ENCODE results near the gene ALG9. TPM values are rescaled to one million over a fixed set of nuclear protein-coding genes. Genes with fewer than 3 reads are reported as not detected.
A peak's percentile ranks its signal among the peaks of the same experiment; 100 is the strongest.

The ALG9 gene
- total and polyA plus RNA-seq, 8 donors = 15.7 to 37.0 (median 21.8) TPM

- ATAC-seq (no peak), FAIRE-seq (no peak)
- H3K27ac ChIP-seq = no peak overlapping the region
Measured at GRCh38 chr11:111756097-111756496, 115.3 kb downstream of the ALG9 start.

GRCh38 chr11:111749646-111750045 lies 121.7 kb downstream of the ALG9 start:
- ATAC-seq = no peak
- DNase-seq = no peak
- Histone ChIP-seq H3K9me3 (no peaks in the 10 kb centered on the region), H3K36me3 (peaks cover 0 to 74% (median 22%) of the 10 kb centered on the region in 3 donors), H3K27ac (no peak overlapping the region), H3K4me1 (peaks cover 0 to 7% (median 7%) of the 10 kb centered on the region in 3 donors), H3K27me3 (no peaks in the 10 kb centered on the region), H3K4me3 (no peak overlapping the region)
- FAIRE-seq = no peak
- intact Hi-C loops (cut with DNase I) = no loop called here
- TF ChIP-seq CTCF (IDR thresholded peaks at IDR 0.05) = no peak

More at GRCh38 chr11:111756097-111756496, 115.3 kb downstream of the ALG9 start:
- H3K4me3 ChIP-seq = no peak overlapping the region
- WGBS, 2 donors = 95 to 98% methylated on average over 6 of the region's 6 CpGs
- H3K36me3 ChIP-seq = peaks cover 0 to 83% (median 31%) of the 10 kb centered on the region in 3 donors
- H3K4me1 ChIP-seq = peaks cover 19 to 33% (median 22%) of the 10 kb centered on the region in 3 donors
- H3K27me3 ChIP-seq = no peaks in the 10 kb centered on the region
- no peak for TF ChIP-seq CTCF (IDR thresholded peaks at IDR 0.05)
- intact Hi-C loops (cut with DNase I) = no loop called here
- H3K9me3 ChIP-seq = no peaks in the 10 kb centered on the region
- no peak for DNase-seq

- no peaks in the 10 kb centered on the region for H3K9me3 ChIP-seq
- no peak for TF ChIP-seq CTCF (IDR thresholded peaks at IDR 0.05)
- DNase-seq (no peak), FAIRE-seq (no peak), ATAC-seq (peak; percentile 22 to 63 (median 48))
- peaks cover 0 to 7% (median 7%) of the 10 kb centered on the region in 3 donors for H3K4me1 ChIP-seq
- H3K27me3 ChIP-seq = no peaks in the 10 kb centered on the region
- peaks cover 0 to 74% (median 27%) of the 10 kb centered on the region in 3 donors for H3K36me3 ChIP-seq
- no peak overlapping the region for H3K27ac ChIP-seq
- 55 to 61% methylated on average over 7 of the region's 7 CpGs for WGBS, 2 donors
- H3K4me3 ChIP-seq = no peak overlapping the region
- intact Hi-C loops (cut with DNase I) = no loop called here
Measured at GRCh38 chr11:111748035-111748804, 123.2 kb downstream of the ALG9 start.

- ATAC-seq (peak in 1 of 4 donors; percentile 27), FAIRE-seq (no peak), DNase-seq (no peak)
- Histone ChIP-seq H3K9me3 (no peaks in the 10 kb centered on the region), H3K36me3 (peaks cover 0 to 69% (median 27%) of the 10 kb centered on the region in 3 donors), H3K27me3 (no peaks in the 10 kb centered on the region), H3K27ac (no peak overlapping the region), H3K4me3 (no peak overlapping the region), H3K4me1 (peaks cover 0 to 7% (median 7%) of the 10 kb centered on the region in 3 donors)
- intact Hi-C loops (cut with DNase I) = no loop called here
- 92 to 98% methylated on average over 6 of the region's 6 CpGs for WGBS, 2 donors
- no peak for TF ChIP-seq CTCF (IDR thresholded peaks at IDR 0.05)
Measured at GRCh38 chr11:111745719-111746504, 125.5 kb downstream of the ALG9 start.
